GM20431 (cell line): Measurements from ENCODE around the gene ZNF783.
"Not testable (repeated sequence)": the region's sequence is repeated elsewhere in the genome, so short reads cannot be mapped to it uniquely, and the experiment has no call there.

ENCODE experiments used
- in situ Hi-C: fragments of 300-500 bp; cut with MseI, MboI; formaldehyde crosslinking; loops from one replicate; pipeline ENCODE4 v1.15.0; 2020; ENCODE audit warnings: low sequenced_read_pairs; ENCODE audit not compliant: unreplicated experiment

Gene ZNF783

DNA sequence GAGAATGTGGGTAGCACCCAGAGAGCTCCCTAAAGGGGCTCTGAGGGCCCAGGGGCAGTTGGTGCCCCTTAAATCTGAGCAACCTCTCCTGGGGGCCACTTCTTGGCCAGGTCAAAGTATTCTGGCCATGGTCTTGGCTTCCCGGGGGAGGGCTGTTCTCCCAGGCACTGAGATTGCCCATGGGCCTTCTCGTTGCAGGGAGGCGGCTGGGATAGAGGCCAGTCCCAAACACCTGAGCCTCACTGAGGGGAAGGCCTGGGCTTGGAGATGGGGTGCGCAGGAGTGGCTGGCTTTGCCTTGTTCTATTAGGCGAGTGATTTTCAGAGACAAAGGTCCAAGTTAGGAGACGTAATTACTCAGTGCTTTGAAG, 33.5 kb downstream of the ZNF783 start:
- in situ Hi-C loops, result no loop called here

GRCh38 chr7:149296368-149296767, 34.4 kb downstream of the ZNF783 start:
- in situ Hi-C loops, result no loop called here

GRCh38 chr7:149297034-149297755, 35.2 kb downstream of the ZNF783 start:
- in situ Hi-C loops, result no loop called here

DNA sequence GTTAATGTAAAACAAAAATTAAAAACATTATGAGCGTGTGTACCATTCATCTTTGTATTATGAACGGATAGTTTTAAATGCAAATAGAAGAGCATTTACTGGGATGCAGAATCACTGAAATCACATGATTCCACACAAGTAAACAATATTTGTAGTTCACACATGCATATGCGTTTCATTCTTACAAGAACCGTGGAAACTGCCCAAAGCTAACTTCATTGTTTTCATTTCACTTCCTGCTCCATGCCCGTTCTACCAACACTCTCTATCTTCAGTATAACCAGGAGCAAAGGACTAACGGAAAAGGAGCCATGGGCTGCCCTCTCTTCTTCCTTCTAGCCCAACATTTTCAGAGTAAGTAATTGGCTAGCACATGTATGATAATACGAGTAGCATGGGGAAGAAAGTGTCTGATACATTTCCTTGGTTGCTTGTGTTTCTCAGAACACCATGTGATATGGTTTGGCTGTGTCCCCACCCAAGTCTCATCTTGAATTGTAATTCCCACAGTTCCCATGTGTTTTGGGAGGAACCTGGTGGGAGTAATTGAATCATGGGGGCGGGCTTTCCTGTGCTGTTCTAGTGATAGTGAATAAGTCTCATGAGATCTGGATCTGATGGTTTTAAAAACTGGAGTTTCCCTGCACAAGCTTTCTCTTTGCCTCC, 38.8 kb downstream of the ZNF783 start:
- in situ Hi-C loops, result no loop called here

DNA sequence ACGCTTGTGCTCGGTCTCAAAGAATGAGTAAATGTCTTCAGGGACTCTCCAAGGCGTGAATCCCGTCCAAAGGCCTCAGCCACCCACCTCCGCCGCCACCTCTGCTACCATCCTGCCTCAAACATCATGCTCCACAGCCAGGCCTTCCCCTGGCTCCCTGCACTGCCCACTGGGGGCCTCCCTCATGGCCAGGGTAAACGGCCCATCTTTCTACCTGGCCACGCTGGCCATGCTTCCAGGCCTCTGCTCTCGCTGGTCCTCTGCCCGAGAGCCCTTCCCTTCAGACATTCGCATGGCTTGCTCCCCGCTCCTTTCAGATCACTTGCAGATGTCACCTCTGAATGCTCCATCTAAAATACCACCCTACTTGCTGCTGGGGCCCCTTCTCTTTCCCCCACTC, 40.2 kb downstream of the ZNF783 start:
- in situ Hi-C loops, result no loop called here

DNA sequence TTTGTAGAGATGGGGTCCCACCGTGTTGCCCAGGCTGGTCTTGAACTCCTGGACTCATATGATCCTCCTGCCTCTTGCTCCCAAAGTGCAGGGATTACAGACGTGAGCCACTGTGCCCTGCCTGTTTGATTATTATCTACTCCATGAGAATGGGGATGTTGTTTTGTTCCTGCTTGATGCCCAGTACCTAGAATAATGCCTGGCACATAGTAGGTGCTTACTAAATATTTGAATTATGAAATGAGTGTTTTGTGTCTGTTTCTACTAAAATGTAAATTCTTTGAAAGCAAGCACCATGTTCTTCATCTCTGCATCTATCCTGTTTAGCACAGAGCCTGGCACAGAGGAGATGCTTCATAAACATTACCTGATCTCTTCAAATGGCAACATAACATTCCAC, 40.9 kb downstream of the ZNF783 start:
- in situ Hi-C loops, result no loop called here

DNA sequence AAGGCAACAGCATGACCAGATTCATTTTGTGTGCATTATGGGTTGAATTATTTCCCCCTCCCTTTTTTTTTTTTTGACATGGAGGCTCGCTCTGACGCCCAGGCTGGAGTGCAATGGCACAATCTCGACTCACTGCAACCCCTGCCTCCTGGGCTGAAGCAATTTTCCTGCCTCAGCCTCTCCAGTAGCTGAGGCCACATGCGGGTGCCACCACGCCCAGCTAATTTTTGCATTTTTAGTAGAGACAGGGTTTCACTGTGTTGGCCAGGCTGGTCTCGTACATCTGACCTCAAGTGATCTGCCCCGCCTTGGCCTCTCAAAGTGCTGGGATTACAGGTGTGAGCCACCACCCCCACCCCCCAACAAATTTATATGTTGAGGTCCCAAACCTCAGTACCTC, 42.0 kb downstream of the ZNF783 start:
- in situ Hi-C loops, result no loop called here

GRCh38 chr7:149306854-149307253, 44.9 kb downstream of the ZNF783 start:
- in situ Hi-C loops, result no loop called here

DNA sequence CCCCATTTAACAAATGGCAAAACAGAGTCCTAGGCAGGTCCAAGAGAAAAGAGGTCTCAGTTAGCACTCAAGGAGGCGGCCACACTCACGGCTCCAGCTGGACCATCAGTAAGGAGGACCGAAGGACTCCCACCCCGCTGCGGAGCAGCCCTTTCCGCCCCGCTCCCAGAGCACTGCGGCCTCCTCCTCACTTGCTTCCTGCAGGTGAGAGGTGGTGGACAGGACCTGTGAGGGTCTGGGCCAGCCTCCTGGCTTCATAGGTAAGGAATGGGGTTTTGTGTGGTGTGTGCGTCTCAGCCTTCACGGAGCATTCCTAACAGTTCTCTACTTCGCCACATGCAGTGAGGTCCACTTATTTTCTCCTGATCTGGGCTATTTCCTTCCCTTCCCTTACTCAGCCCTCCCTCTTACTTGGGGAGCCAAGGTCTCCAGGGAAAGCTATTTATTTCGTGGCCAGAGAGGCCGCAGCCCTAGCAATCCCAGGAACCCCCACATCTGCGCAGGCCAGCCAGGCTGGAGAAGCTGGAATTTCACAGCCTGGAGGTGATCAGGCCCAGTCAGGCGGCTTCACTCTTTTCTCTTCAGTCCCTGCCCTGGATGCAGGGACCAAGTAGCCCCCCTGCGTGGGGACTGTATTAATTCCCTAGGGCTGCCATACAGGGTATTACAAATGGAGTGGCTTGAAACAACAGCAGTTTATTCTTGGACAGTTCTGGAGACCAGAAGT, 45.9 kb downstream of the ZNF783 start:
- in situ Hi-C loops, result no loop called here

- in situ Hi-C loops, result no loop called here
Observed at GRCh38 chr7:149310113-149310836, 48.3 kb downstream of the ZNF783 start.

GRCh38 chr7:149310990-149311573, 49.1 kb downstream of the ZNF783 start:
- in situ Hi-C loops, result no loop called here

DNA sequence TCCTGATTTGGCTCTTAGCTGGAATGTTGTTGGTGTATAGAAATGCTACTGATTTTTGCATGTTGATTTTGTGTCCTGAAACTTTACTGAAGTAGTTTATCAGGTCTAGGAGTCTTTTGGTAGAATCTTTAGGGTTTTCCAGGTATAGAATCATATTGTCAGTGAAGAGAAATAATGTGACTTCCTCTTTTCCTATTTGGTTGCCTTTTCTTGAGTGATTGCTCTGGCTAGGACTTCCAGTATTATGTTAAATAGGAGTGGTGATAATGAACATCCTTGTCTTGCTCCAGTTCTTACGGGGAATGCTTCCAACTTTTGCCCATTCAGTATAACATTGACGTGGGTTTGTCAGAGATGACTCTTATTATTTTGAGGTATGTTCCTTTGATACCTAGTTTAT, 52.0 kb downstream of the ZNF783 start:
- in situ Hi-C loops, result no loop called here

DNA sequence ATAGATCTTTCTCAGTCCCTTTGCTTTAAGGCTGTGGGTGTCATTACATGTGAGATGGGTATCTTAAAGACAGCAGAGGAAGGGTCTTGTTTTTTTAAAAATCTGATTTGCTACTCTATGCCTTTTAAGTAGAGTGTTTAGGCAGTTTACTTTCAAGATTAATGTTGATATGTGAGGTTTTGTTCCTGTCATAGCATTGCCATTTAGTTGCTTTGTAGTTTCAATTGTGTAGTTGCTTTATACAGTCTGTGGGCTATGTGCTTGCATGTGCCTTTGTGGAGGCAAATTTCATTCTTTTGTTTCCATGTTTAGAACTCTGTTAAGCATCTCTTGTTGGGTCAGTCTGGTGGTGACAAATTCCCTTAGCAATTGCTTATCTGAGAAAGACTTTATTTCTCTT, 54.6 kb downstream of the ZNF783 start:
- in situ Hi-C loops, result no loop called here

DNA sequence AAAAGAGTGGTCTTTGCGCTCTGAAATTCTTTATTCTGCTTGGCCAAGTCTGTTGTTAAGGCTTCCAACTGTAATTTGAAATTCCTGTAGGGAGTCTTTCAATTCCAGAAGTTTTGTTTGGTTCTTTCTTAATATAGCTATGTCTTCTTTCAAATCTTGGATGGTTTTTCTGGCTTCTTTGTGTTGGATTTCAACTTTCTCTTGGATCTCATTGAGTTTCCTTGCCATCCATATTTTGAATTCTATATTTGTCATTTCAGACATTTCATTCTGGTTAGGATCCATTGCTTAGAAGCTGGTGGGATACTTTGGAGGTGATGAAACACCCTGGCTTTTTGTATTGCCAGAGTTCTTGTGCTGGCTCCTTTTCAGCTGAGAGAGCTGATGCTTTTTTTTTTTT, 55.5 kb downstream of the ZNF783 start:
- in situ Hi-C loops, result no loop called here

DNA sequence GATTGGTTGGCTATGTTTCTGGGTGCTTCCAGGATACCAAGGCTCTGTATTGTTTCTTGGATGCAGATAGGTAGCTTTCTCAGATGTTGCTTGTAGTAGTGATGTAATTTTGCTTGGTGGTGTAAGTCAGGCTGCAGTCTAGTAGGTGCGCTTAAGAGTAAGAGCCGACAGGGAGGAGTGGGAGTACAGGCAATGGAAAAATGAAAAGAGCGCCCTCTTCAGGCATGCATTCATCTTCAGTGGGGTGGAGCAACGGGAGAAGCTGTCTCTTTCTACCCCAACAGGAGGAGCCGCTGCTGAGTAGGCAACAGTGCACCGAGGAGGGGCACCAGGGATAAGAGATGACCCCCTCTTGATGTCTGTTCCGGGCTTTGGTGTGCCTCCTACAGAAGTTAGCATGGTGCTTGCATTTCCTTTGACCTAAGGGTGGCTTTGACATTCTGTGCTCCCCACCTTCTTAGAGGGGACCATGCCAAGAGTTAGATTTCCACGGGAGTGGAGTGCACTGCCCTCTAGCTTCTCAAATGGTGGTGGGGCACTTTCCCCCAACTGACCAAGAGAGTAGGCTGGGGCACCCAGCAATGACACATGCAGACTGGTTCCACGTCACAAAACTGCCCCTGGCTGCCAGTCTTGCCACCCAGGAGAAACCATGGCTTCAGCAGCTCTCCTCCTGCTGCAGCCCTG, 56.1 kb downstream of the ZNF783 start:
- in situ Hi-C loops, result no loop called here

DNA sequence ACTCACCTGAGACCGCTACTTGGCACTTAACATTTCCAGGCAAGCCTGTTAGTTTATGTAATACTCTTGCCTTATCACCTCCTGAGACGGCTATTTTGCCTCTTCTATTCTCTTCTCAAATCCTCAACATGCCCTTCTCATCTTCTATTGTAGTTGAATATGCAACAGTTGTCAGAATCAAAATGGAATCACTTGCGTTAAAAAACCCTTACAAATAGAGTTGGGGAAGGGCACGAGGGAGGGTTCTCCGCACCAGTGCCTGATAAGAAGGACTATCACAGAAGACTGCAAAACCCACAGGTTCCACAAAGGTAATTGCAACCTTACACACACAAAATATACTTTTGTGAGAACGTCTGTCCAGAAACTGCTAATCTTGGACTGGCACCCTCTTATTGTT, 57.4 kb downstream of the ZNF783 start:
- in situ Hi-C loops, result no loop called here

DNA sequence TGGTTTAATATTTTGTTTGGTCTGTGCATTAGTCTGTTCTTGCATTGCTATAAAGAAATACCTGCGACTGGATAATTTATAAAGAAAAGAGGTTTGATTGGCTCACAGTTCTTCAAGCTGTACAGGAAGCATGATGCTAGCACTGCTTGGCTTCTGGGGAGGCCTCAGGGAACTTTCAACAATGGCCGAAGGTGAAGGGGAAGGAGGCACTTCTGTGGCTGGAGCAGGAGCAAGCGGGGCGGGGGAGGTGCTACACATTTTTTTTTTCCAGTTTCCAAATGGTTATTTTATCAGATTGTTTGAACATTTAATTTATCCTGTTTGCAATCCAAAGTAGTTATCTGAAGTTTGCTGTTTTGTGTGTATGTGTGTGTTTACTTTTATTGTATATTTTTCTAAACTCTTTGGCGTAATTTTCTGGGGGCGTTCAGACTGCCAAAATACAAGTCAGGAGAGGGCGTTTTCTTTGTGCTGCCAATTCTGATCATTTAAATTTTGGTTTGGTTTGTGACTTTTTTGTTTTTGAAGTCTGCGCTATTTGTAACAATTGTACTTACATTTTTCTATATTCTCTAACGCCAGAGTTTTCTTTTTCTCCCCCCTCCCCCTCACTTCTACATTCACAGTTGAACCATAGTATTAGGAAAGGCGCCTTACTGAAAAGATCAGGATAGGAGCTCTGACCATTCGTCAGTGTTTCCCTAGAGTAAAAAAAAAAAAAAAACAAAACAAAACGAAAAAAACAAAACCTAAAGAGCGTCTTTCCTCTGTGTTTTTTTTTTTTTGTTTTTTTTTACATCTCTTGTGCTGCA, 58.5 kb downstream of the ZNF783 start:
- in situ Hi-C loops, result no loop called here

- in situ Hi-C loops, result not testable (repeated sequence)
Observed at GRCh38 chr7:149321125-149321905, 59.3 kb downstream of the ZNF783 start.
